DND-41 (cell line): Measurements from ENCODE around the gene PARP1.

Source experiments
- ATAC-seq: fragments of 200-7000 bp; cut with Tn5 transposase; 3 replicates; pipeline ENCODE4 v1.9.1; 2021; ENCODE audit warnings: low read depth; ENCODE audit not compliant: insufficient read depth
- DNase-seq: peaks from one replicate; pipeline ENCODE4 v3.0.0-alpha.2; 2020
- H2AFZ ChIP-seq: 2 replicates; pipeline ENCODE4 v1.6.0; 2012; ENCODE audit warnings: low read depth, low read length
- H3K27ac ChIP-seq: 2 replicates; pipeline ENCODE4 v1.5.1; 2012; ENCODE audit warnings: low read length, inconsistent platforms
- H3K27me3 ChIP-seq: fragments of 200-600 bp; sonication (generic); 2 replicates; pipeline ENCODE4 v1.6.0; 2012; ENCODE audit warnings: low read length, mild to moderate bottlenecking, inconsistent platforms; ENCODE audit not compliant: insufficient read depth, poor library complexity
- H3K36me3 ChIP-seq: 2 replicates; pipeline ENCODE4 v1.5.1; 2012; ENCODE audit warnings: low read length, inconsistent platforms; ENCODE audit not compliant: insufficient read depth
- H3K4me1 ChIP-seq: 2 replicates; pipeline ENCODE4 v1.5.1; 2012; ENCODE audit warnings: mild to moderate bottlenecking, low read length; ENCODE audit not compliant: insufficient read depth
- H3K4me2 ChIP-seq: 2 replicates; pipeline ENCODE4 v1.6.0; 2012; ENCODE audit warnings: mild to moderate bottlenecking, moderate library complexity, low read length, inconsistent platforms; ENCODE audit not compliant: insufficient read depth
- H3K4me3 ChIP-seq, 2 experiments: fragments of 200-600 bp in 1 of 2; shearing (Covaris generic) in 1 of 2; 2 replicates each; pipeline ENCODE4 v1.5.1; 2012 to 2016; ENCODE audit warnings: inconsistent platforms in 2 of 2, low read length in 2 of 2, mild to moderate bottlenecking in 2 of 2, low read depth in 1 of 2, moderate library complexity in 1 of 2
- H3K79me2 ChIP-seq: 2 replicates; pipeline ENCODE4 v1.6.0; 2012; ENCODE audit warnings: low read length, inconsistent platforms; ENCODE audit not compliant: insufficient read depth
- H3K9ac ChIP-seq: 2 replicates; pipeline ENCODE4 v1.6.0; 2012; ENCODE audit warnings: low read depth, mild to moderate bottlenecking, inconsistent platforms, low read length, moderate library complexity
- H3K9me3 ChIP-seq: 2 replicates; pipeline ENCODE4 v1.5.1; 2012; ENCODE audit warnings: low read length, moderate library complexity, mild to moderate bottlenecking, inconsistent platforms; ENCODE audit not compliant: insufficient read depth, severe bottlenecking
- H4K20me1 ChIP-seq: 2 replicates; pipeline ENCODE4 v1.6.0; 2012; ENCODE audit warnings: low read length; ENCODE audit not compliant: insufficient read depth
- EZH2 ChIP-seq: IDR thresholded peaks from 3 replicates; pipeline ENCODE4 v1.6.1; 2012; ENCODE audit warnings: borderline replicate concordance, low read depth, mild to moderate bottlenecking, moderate library complexity, low read length, inconsistent platforms; ENCODE audit not compliant: severe bottlenecking
- TF ChIP-seq, protein P1 (sequence below): IDR thresholded peaks from 2 replicates; pipeline ENCODE4 v1.5.1; 2012; ENCODE audit warnings: borderline replicate concordance, low read length, moderate library complexity, mild to moderate bottlenecking; ENCODE audit not compliant: poor library complexity, severe bottlenecking; ENCODE audit errors: extremely low read depth

PARP1 gene

DNA sequence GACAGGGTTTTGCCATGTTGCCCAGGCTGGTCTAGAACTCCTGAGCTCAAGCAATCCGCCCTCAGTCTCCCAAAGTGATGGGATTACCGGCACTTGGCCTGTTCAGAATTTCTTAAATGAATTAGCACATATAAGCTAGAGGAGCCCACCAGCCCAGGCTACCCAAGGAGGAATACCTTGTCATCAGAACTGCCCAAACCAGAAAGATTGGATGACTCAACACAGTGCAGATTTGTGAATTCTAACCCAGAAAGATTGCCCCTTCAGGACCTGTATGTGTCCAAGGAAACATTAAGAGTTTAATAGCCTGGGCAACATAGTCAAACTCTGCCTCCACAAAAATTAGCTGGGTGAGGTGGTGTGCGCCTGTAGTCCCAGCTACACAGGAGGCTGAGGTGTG lies 84.9 kb downstream of the PARP1 start:
- no peak overlapping the region for H3K9ac ChIP-seq
- H2AFZ ChIP-seq: no peak overlapping the region
- no peak overlapping the region for H3K27ac ChIP-seq
- H3K79me2 ChIP-seq: no peaks in the 10 kb centered on the region
- DNase-seq (no peak), ATAC-seq (no peak)
- no peaks in the 10 kb centered on the region for H3K27me3 ChIP-seq
- no peaks in the 10 kb centered on the region for H3K36me3 ChIP-seq
- TF ChIP-seq, protein P1, sequence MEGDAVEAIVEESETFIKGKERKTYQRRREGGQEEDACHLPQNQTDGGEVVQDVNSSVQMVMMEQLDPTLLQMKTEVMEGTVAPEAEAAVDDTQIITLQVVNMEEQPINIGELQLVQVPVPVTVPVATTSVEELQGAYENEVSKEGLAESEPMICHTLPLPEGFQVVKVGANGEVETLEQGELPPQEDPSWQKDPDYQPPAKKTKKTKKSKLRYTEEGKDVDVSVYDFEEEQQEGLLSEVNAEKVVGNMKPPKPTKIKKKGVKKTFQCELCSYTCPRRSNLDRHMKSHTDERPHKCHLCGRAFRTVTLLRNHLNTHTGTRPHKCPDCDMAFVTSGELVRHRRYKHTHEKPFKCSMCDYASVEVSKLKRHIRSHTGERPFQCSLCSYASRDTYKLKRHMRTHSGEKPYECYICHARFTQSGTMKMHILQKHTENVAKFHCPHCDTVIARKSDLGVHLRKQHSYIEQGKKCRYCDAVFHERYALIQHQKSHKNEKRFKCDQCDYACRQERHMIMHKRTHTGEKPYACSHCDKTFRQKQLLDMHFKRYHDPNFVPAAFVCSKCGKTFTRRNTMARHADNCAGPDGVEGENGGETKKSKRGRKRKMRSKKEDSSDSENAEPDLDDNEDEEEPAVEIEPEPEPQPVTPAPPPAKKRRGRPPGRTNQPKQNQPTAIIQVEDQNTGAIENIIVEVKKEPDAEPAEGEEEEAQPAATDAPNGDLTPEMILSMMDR: no peak
- no peak for TF ChIP-seq EZH2
- H3K9me3 ChIP-seq: no peaks in the 10 kb centered on the region
- H3K4me2 ChIP-seq: no peak overlapping the region
- no peaks in the 10 kb centered on the region for H3K4me1 ChIP-seq
- no peak overlapping the region for H3K4me3 ChIP-seq
- H4K20me1 ChIP-seq: no peaks in the 10 kb centered on the region

DNA sequence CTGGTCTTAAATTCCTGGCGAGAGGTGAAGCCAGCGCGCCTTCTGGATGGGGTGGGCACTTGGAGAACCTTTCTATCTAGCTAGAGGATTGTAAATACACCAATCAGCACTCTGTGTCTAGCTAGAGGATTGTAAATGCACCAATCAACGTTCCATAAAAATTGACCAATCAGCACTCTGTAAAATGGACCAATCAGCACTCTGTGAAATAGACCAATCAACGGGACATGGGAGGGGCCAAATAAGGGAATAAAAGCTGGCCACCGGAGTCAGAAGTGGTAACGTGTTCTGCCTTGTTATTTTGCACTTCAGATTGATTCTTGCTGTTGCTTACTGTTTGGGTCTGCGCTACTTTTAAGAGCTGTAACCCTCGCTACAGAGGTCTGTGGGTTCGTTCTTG lies 87.0 kb downstream of the PARP1 start:
- H3K9me3 ChIP-seq: no peaks in the 10 kb centered on the region
- no peak for ATAC-seq
- H3K27ac ChIP-seq: no peak overlapping the region
- H3K79me2 ChIP-seq: no peaks in the 10 kb centered on the region
- TF ChIP-seq, protein P1: no peak
- no peak for TF ChIP-seq EZH2
- no peak overlapping the region for H3K9ac ChIP-seq
- H2AFZ ChIP-seq: no peak overlapping the region
- no peaks in the 10 kb centered on the region for H3K4me1 ChIP-seq
- no peak overlapping the region for H3K4me2 ChIP-seq
- no peaks in the 10 kb centered on the region for H4K20me1 ChIP-seq
- no peaks in the 10 kb centered on the region for H3K27me3 ChIP-seq
- H3K4me3 ChIP-seq: no peak overlapping the region
- DNase-seq: no peak
- no peaks in the 10 kb centered on the region for H3K36me3 ChIP-seq

DNA sequence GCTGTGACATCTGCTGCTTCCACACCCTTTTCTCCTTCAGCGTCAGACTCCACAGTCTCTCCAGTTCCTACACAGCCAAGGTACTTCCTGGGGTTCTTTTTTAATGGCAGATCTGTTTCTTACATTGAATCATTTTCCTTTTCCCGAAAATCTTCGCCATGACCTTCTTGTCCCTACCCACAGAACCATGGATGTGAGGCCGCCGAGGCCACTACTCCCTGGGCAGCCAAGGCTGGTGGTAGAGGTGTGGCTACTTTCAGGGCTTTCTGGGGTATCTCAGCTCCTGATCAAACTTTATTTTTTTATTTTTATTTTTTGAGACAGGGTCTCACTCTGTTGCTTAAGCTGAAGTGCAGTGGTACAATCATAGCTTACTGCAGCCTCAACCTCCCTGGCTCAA lies 89.4 kb downstream of the PARP1 start:
- DNase-seq: no peak
- no peak for TF ChIP-seq EZH2
- TF ChIP-seq, protein P1: no peak
- ATAC-seq: no peak
- Histone ChIP-seq H3K27ac (no peak overlapping the region), H4K20me1 (no peaks in the 10 kb centered on the region), H3K36me3 (no peaks in the 10 kb centered on the region), H3K27me3 (no peaks in the 10 kb centered on the region), H3K9ac (no peak overlapping the region), H3K9me3 (no peaks in the 10 kb centered on the region), H2AFZ (no peak overlapping the region), H3K4me1 (no peaks in the 10 kb centered on the region), H3K4me3 (no peak overlapping the region), H3K4me2 (no peak overlapping the region), H3K79me2 (no peaks in the 10 kb centered on the region)

DNA sequence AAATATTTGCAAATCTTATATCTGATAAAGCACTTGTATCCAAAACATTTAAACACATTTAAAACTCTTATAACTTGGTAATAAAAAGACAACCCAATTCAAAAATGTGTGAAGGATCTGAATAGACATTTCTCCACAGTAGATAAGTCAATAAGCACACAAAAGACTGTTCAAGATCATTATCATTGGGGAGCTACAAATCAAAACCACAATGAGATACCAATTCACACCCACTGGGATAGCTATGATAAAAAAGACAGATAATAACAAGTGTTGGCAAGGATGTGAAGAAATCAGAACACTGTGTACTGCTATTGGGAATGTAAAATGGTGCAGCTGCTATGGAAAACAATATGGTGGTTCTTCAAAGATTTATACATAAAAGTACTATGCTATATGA lies 93.8 kb downstream of the PARP1 start:
- H3K4me1 ChIP-seq: peaks cover 11% of the 10 kb centered on the region
- no peaks in the 10 kb centered on the region for H3K79me2 ChIP-seq
- TF ChIP-seq, protein P1: no peak
- TF ChIP-seq EZH2: no peak

More for the DNA sequence above, 93.8 kb downstream of the PARP1 start:
- H3K9ac ChIP-seq: no peak overlapping the region
- H3K4me3 ChIP-seq: no peak overlapping the region
- H3K4me2 ChIP-seq: no peak overlapping the region
- H3K9me3 ChIP-seq: no peaks in the 10 kb centered on the region
- no peaks in the 10 kb centered on the region for H3K27me3 ChIP-seq
- H3K27ac ChIP-seq: no peak overlapping the region
- no peaks in the 10 kb centered on the region for H3K36me3 ChIP-seq
- no peaks in the 10 kb centered on the region for H4K20me1 ChIP-seq
- no peak overlapping the region for H2AFZ ChIP-seq
- ATAC-seq (no peak), DNase-seq (no peak)
